ENCODE measurements around the gene MOK. TPM values are rescaled to one million over a fixed set of nuclear protein-coding genes. Genes with fewer than 3 reads are reported as not detected.
"Not testable (repeated sequence)": the region's sequence is repeated elsewhere in the genome, so short reads cannot be mapped to it uniquely, and the experiment has no call there.

The MOK gene
- total RNA-seq, 2 experiments from 2014 or later: 2.3 to 2.5 TPM

DNA sequence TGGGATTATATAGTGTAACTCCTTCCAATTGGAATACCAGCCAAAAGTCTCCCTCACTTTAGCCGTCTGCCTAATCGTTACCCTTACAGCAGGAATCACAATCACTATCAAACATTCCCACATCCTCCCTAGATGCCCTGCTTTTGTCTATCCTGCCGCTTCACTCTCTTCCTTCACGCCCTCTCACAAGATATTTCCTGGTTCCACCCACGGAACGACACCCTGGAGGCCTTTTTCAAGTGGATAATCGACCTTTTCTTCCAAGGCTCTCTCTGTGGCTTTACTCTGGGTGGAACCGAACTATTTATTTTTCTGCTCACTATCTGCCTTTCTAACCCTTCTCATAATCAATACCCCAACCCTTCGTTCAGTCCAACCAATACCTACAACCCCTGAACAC, 58.9 kb downstream of the MOK start:
- intact Hi-C loops (cut with DNase I, micrococcal nuclease): no loop called here
- Histone ChIP-seq H3K36me3 (ENCODE audit: insufficient read depth, low read length) (no peaks in the 10 kb centered on the region), H3K27me3 (ENCODE audit: control insufficient read depth in 1 of 2, insufficient read depth in 2 of 2, low read length in 2 of 2) (no peaks in the 10 kb centered on the region), H3K4me3 (ENCODE audit: low read length) (no peak overlapping the region), H3K27ac (ENCODE audit: low read depth in 1 of 2, low read length in 2 of 2) (no peak overlapping the region), H3K4me1 (ENCODE audit: insufficient read depth, low read length) (no peaks in the 10 kb centered on the region), H3K9me3 (ENCODE audit: control insufficient read depth in 1 of 2, insufficient read depth in 1 of 2, low read length in 2 of 2) (no peaks in the 10 kb centered on the region)
- Mint-ChIP-seq H3K9me3 (no peaks in the 10 kb centered on the region), H3K4me3 (no peak overlapping the region), H3K4me1 (ENCODE audit: low read depth) (no peaks in the 10 kb centered on the region), H3K27ac (no peak overlapping the region), H3K27me3 (no peaks in the 10 kb centered on the region), H3K36me3 (ENCODE audit: low read depth) (no peaks in the 10 kb centered on the region)
- ChIA-PET POLR2A (no interaction called here), CTCF (no interaction called here)
- DNase-seq: no peak
- no peak for TF ChIP-seq CTCF (IDR thresholded peaks at IDR 0.05)
- no peak for ATAC-seq (ENCODE audit: poor library complexity)

- H3K9me3 ChIP-seq (ENCODE audit: control insufficient read depth in 1 of 2, insufficient read depth in 1 of 2, low read length in 2 of 2); H3K9me3 Mint-ChIP-seq; DNase-seq; ATAC-seq (ENCODE audit: poor library complexity); CTCF ChIA-PET; H3K4me1 Mint-ChIP-seq (ENCODE audit: low read depth); H3K27ac Mint-ChIP-seq; H3K4me3 ChIP-seq (ENCODE audit: low read length); POLR2A ChIA-PET; H3K36me3 ChIP-seq (ENCODE audit: insufficient read depth, low read length); intact Hi-C loops (cut with DNase I, micrococcal nuclease); H3K4me3 Mint-ChIP-seq; H3K27me3 ChIP-seq (ENCODE audit: control insufficient read depth in 1 of 2, insufficient read depth in 2 of 2, low read length in 2 of 2); H3K36me3 Mint-ChIP-seq (ENCODE audit: low read depth); H3K4me1 ChIP-seq (ENCODE audit: insufficient read depth, low read length); H3K27me3 Mint-ChIP-seq; H3K27ac ChIP-seq (ENCODE audit: low read depth in 1 of 2, low read length in 2 of 2): not testable (repeated sequence)
Observed at GRCh38 chr14:102243795-102244194, 61.2 kb downstream of the MOK start.

- Histone ChIP-seq H3K4me3 (ENCODE audit: low read length) (no peak overlapping the region), H3K27ac (ENCODE audit: low read depth in 1 of 2, low read length in 2 of 2) (no peak overlapping the region), H3K9me3 (ENCODE audit: control insufficient read depth in 1 of 2, insufficient read depth in 1 of 2, low read length in 2 of 2) (no peaks in the 10 kb centered on the region), H3K36me3 (ENCODE audit: insufficient read depth, low read length) (no peaks in the 10 kb centered on the region), H3K27me3 (ENCODE audit: control insufficient read depth in 1 of 2, insufficient read depth in 2 of 2, low read length in 2 of 2) (peaks cover 0 to 4% of the 10 kb centered on the region in 2 experiments), H3K4me1 (ENCODE audit: insufficient read depth, low read length) (no peaks in the 10 kb centered on the region)
- no peaks in the 10 kb centered on the region for H3K36me3 Mint-ChIP-seq (ENCODE audit: low read depth)
- no peak overlapping the region for H3K27ac Mint-ChIP-seq
- DNase-seq: no peak
- CTCF ChIA-PET: no interaction called here
- no peaks in the 10 kb centered on the region for H3K27me3 Mint-ChIP-seq
- intact Hi-C loops (cut with DNase I, micrococcal nuclease): no loop called here
- H3K4me1 Mint-ChIP-seq (ENCODE audit: low read depth): no peaks in the 10 kb centered on the region
- no peak for ATAC-seq (ENCODE audit: poor library complexity)
- H3K9me3 Mint-ChIP-seq: no peaks in the 10 kb centered on the region
- H3K4me3 Mint-ChIP-seq: no peak overlapping the region
- no peak for TF ChIP-seq CTCF (IDR thresholded peaks at IDR 0.05)
- POLR2A ChIA-PET: no interaction called here
Observed at GRCh38 chr14:102241147-102241546, 63.8 kb downstream of the MOK start.

- H3K4me1 ChIP-seq (ENCODE audit: insufficient read depth, low read length); H3K9me3 Mint-ChIP-seq; H3K4me3 Mint-ChIP-seq; H3K27ac ChIP-seq (ENCODE audit: low read depth in 1 of 2, low read length in 2 of 2); ATAC-seq (ENCODE audit: poor library complexity); POLR2A ChIA-PET; H3K4me1 Mint-ChIP-seq (ENCODE audit: low read depth); H3K36me3 ChIP-seq (ENCODE audit: insufficient read depth, low read length); H3K27ac Mint-ChIP-seq; H3K36me3 Mint-ChIP-seq (ENCODE audit: low read depth); H3K9me3 ChIP-seq (ENCODE audit: control insufficient read depth in 1 of 2, insufficient read depth in 1 of 2, low read length in 2 of 2); intact Hi-C loops (cut with DNase I, micrococcal nuclease); DNase-seq; H3K4me3 ChIP-seq (ENCODE audit: low read length); H3K27me3 ChIP-seq (ENCODE audit: control insufficient read depth in 1 of 2, insufficient read depth in 2 of 2, low read length in 2 of 2); H3K27me3 Mint-ChIP-seq; CTCF ChIA-PET: not testable (repeated sequence)
Observed at GRCh38 chr14:102240481-102240880, 64.5 kb downstream of the MOK start.
